Skin of body (tissue), 2 donors: ENCODE measurements around the gene CACNG5. TPM values are rescaled to one million over a fixed set of nuclear protein-coding genes. Genes with fewer than 3 reads are reported as not detected.

Experiments used
- DNase-seq: peaks from one replicate; lab custom pipeline; 2025; lab: John Stamatoyannopoulos, UW
- total RNA-seq: library from RNA; depleted of rRNA; stranded (reverse); fragments of >200 nt; gene quantifications from one replicate; pipeline ENCODE4 v1.2.3, GENCODE V29; 2014

The CACNG5 gene
- total RNA-seq, 1 donor from 2014 or later, result not detected

GRCh38 chr17:66822009-66822408 is 12.9 kb upstream of the CACNG5 start:
- no peak for DNase-seq

GRCh38 chr17:66826856-66827255 is 8.1 kb upstream of the CACNG5 start:
- no peak for DNase-seq

- DNase-seq, result peak; percentile 15
Observed at GRCh38 chr17:66829386-66829864, 5.5 kb upstream of the CACNG5 start.

- no peak for DNase-seq
Observed at GRCh38 chr17:66829883-66830282, 5.0 kb upstream of the CACNG5 start.

GRCh38 chr17:66830451-66830850 is 4.5 kb upstream of the CACNG5 start:
- DNase-seq, result no peak

GRCh38 chr17:66831383-66832210 is 3.3 kb upstream of the CACNG5 start:
- no peak for DNase-seq

GRCh38 chr17:66833201-66833600 is 1.7 kb upstream of the CACNG5 start:
- no peak for DNase-seq

- DNase-seq, result no peak
Observed at GRCh38 chr17:66834426-66834918, 445 bp upstream of the CACNG5 start.

- no peak for DNase-seq
Observed at GRCh38 chr17:66835476-66835875, 559 bp downstream of the CACNG5 start.

GRCh38 chr17:66836063-66837005 is 1.4 kb downstream of the CACNG5 start:
- DNase-seq, result no peak

- no peak for DNase-seq
Observed at GRCh38 chr17:66837226-66837625, 2.3 kb downstream of the CACNG5 start.

- DNase-seq, result no peak
Observed at GRCh38 chr17:66837885-66838665, 3.2 kb downstream of the CACNG5 start.

GRCh38 chr17:66839616-66840015 is 4.7 kb downstream of the CACNG5 start:
- DNase-seq, result no peak

- no peak for DNase-seq
Observed at GRCh38 chr17:66840061-66840460, 5.1 kb downstream of the CACNG5 start.

GRCh38 chr17:66841328-66841727 is 6.4 kb downstream of the CACNG5 start:
- no peak for DNase-seq

GRCh38 chr17:66841744-66842143 is 6.8 kb downstream of the CACNG5 start:
- DNase-seq, result no peak

GRCh38 chr17:66842505-66842904 is 7.6 kb downstream of the CACNG5 start:
- DNase-seq, result no peak

GRCh38 chr17:66842959-66843358 is 8.0 kb downstream of the CACNG5 start:
- DNase-seq, result no peak

GRCh38 chr17:66843627-66844026 is 8.7 kb downstream of the CACNG5 start:
- no peak for DNase-seq

GRCh38 chr17:66847704-66848103 is 12.8 kb downstream of the CACNG5 start:
- no peak for DNase-seq

- DNase-seq, result no peak
Observed at GRCh38 chr17:66848496-66848895, 13.6 kb downstream of the CACNG5 start.
